Parathyroid adenoma (tissue), 2 donors: ENCODE results near the gene LCN6.

Experiments
- H2AFZ ChIP-seq: fragments of 300-600 bp; sonication (generic); one replicate; pipeline ENCODE4 v1.7.0; 2017; ENCODE audit warnings: antibody characterized with exemption, mild to moderate bottlenecking
- H3K27ac ChIP-seq: fragments of 300-600 bp; sonication (generic); one replicate; pipeline ENCODE4 v1.7.0; 2017
- H3K27me3 ChIP-seq: fragments of 300-600 bp; sonication (generic); one replicate; pipeline ENCODE4 v1.7.0; 2017; ENCODE audit warnings: low read length; ENCODE audit not compliant: control insufficient read depth, insufficient read depth
- H3K36me3 ChIP-seq: fragments of 300-600 bp; sonication (generic); one replicate; pipeline ENCODE4 v1.7.0; 2017; ENCODE audit warnings: low read length; ENCODE audit not compliant: control insufficient read depth, insufficient read depth
- H3K4me1 ChIP-seq: fragments of 300-600 bp; sonication (generic); one replicate; pipeline ENCODE4 v1.7.0; 2017; ENCODE audit warnings: control low read depth
- H3K4me2 ChIP-seq: fragments of 300-600 bp; sonication (generic); one replicate; pipeline ENCODE4 v1.7.0; 2017; ENCODE audit warnings: low read length
- H3K4me3 ChIP-seq: fragments of 300-600 bp; sonication (generic); one replicate; pipeline ENCODE4 v1.7.0; 2017; ENCODE audit warnings: low read depth, low read length
- H3K79me2 ChIP-seq: fragments of 300-600 bp; sonication (generic); one replicate; pipeline ENCODE4 v1.7.0; 2017; ENCODE audit warnings: control low read depth
- H3K9ac ChIP-seq: fragments of 300-600 bp; sonication (generic); one replicate; pipeline ENCODE4 v1.7.0; 2017; ENCODE audit warnings: mild to moderate bottlenecking
- H3K9me3 ChIP-seq: fragments of 300-600 bp; sonication (generic); one replicate; pipeline ENCODE4 v1.7.0; 2017; ENCODE audit warnings: low read length; ENCODE audit not compliant: control insufficient read depth
- CTCF ChIP-seq: fragments of 300-600 bp; sonication (generic); IDR thresholded peaks from one replicate; pipeline ENCODE4 v1.7.0; 2017; ENCODE audit warnings: antibody characterized with exemption, mild to moderate bottlenecking
- donor health status: primary hyperparathyroidism.

Gene LCN6

GRCh38 chr9:136754626-136755301 lies 6.4 kb upstream of the LCN6 start:
- Histone ChIP-seq H3K36me3 (no peaks in the 10 kb centered on the region), H3K9me3 (no peaks in the 10 kb centered on the region), H3K27ac (no peak overlapping the region), H3K27me3 (no peaks in the 10 kb centered on the region), H3K4me2 (no peak overlapping the region), H3K4me3 (no peak overlapping the region), H3K4me1 (no peaks in the 10 kb centered on the region), H2AFZ (no peak overlapping the region), H3K79me2 (no peaks in the 10 kb centered on the region), H3K9ac (no peak overlapping the region)
- TF ChIP-seq CTCF = no peak

DNA sequence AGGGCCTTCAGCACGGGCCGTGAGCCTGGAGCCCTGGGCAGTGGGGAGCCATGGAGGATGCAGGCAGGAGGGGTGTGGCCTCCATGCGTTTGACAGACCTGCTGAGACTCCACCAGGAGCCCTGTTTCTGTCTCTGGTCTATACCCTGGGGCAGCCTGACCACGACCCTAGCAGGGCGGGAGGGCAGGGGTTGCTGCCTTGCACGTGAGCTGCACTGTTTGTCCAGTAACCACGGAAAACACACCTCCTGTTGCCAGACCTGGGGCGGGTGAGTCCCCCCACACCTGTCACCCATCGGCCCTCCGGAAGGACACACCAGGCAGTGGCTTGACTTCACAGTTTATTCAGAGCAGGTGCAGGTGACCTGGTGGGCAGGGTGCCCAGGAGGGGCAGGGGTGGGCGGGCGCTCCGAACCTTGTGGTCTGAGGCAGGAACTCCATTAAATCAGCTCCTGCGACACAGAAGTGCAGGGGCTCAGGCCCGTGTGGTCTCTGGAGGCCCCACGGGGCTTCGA lies 5.8 kb upstream of the LCN6 start:
- no peak for TF ChIP-seq CTCF
- H3K4me1 ChIP-seq = no peaks in the 10 kb centered on the region
- no peak overlapping the region for H3K27ac ChIP-seq
- no peak overlapping the region for H3K9ac ChIP-seq
- H3K4me3 ChIP-seq = no peak overlapping the region
- H3K4me2 ChIP-seq = no peak overlapping the region
- no peaks in the 10 kb centered on the region for H3K36me3 ChIP-seq
- H2AFZ ChIP-seq = no peak overlapping the region
- no peaks in the 10 kb centered on the region for H3K79me2 ChIP-seq
- H3K27me3 ChIP-seq = no peaks in the 10 kb centered on the region
- H3K9me3 ChIP-seq = no peaks in the 10 kb centered on the region

- H3K36me3 ChIP-seq = no peaks in the 10 kb centered on the region
- no peak overlapping the region for H3K9ac ChIP-seq
- no peak for TF ChIP-seq CTCF
- H3K9me3 ChIP-seq = no peaks in the 10 kb centered on the region
- H3K27ac ChIP-seq = no peak overlapping the region
- no peaks in the 10 kb centered on the region for H3K27me3 ChIP-seq
- H3K4me3 ChIP-seq = no peak overlapping the region
- H3K4me2 ChIP-seq = no peak overlapping the region
- H2AFZ ChIP-seq = no peak overlapping the region
- no peaks in the 10 kb centered on the region for H3K4me1 ChIP-seq
- no peaks in the 10 kb centered on the region for H3K79me2 ChIP-seq
These were observed 5.2 kb upstream of the LCN6 start for GRCh38 chr9:136753371-136754058.

DNA sequence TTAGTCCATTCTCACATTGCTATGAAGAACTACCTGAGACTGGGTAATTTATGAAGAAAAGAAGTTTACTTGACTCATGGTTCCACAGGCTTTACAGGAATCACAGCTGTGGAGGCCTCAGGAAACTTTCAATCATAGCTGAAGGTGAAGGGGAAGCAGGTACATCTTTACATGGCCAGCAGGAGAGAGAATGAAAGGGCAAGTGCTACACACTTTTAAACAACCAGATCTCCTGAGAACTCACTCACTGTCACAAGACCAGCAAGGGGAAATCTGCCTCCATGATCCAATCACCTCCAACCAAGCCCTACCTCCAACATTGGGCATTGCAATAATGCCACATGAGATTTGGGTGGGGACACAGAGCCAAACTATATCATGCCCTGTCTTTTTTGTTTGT lies 3.5 kb upstream of the LCN6 start:
- Histone ChIP-seq H3K4me3 (no peak overlapping the region), H3K9me3 (no peaks in the 10 kb centered on the region), H3K79me2 (no peaks in the 10 kb centered on the region), H3K36me3 (no peaks in the 10 kb centered on the region), H3K27me3 (no peaks in the 10 kb centered on the region), H3K4me1 (no peaks in the 10 kb centered on the region), H3K4me2 (no peak overlapping the region), H3K9ac (no peak overlapping the region), H2AFZ (no peak overlapping the region), H3K27ac (no peak overlapping the region)
- TF ChIP-seq CTCF = no peak
